Neural cell (in vitro differentiated cells): ENCODE results near the gene CD151. TPM values are rescaled to one million over a fixed set of nuclear protein-coding genes. Genes with fewer than 3 reads are reported as not detected.

Experiments
- H2AFZ ChIP-seq: fragments of 200-600, 300-800 bp; sonication (generic), shearing (Covaris generic); 2 replicates; pipeline ENCODE4 v1.6.0; 2014; ENCODE audit warnings: low read depth, mild to moderate bottlenecking, antibody characterized with exemption, low read length, moderate library complexity
- H3F3A ChIP-seq: fragments of 200-600 bp; shearing (Covaris generic); 2 replicates; pipeline ENCODE4 v1.6.1; 2016; ENCODE audit warnings: mild to moderate bottlenecking, moderate library complexity, mixed read lengths, antibody characterized with exemption, low read length; ENCODE audit not compliant: insufficient read depth, poor library complexity, severe bottlenecking
- H3K27ac ChIP-seq: fragments of 200-600, 300-800 bp; sonication (generic), shearing (Covaris generic); 2 replicates; pipeline ENCODE4 v1.5.1; 2014; ENCODE audit warnings: mild to moderate bottlenecking, low read length, moderate library complexity
- H3K27me3 ChIP-seq: fragments of 300-800, 200-600 bp; sonication (generic), shearing (Covaris generic); 2 replicates; pipeline ENCODE4 v1.6.0; 2014; ENCODE audit warnings: mild to moderate bottlenecking, low read depth, low read length, moderate library complexity; ENCODE audit not compliant: insufficient read depth
- H3K36me3 ChIP-seq: fragments of 300-800, 200-600 bp; sonication (generic), shearing (Covaris generic); 2 replicates; pipeline ENCODE4 v1.5.1; 2014; ENCODE audit warnings: mild to moderate bottlenecking, antibody characterized with exemption, low read length, moderate library complexity; ENCODE audit not compliant: insufficient read depth
- H3K4me2 ChIP-seq: fragments of 300-800, 200-600 bp; sonication (generic), shearing (Covaris generic); 2 replicates; pipeline ENCODE4 v1.6.0; 2014; ENCODE audit warnings: mild to moderate bottlenecking, low read length
- H3K4me3 ChIP-seq: fragments of 300-800, 200-600 bp; sonication (generic), shearing (Covaris generic); 2 replicates; pipeline ENCODE4 v1.5.1; 2014; ENCODE audit warnings: mild to moderate bottlenecking, low read length, moderate library complexity
- H3K79me2 ChIP-seq: fragments of 200-600 bp; shearing (Covaris generic); replicated peaks from 2 replicates; pipeline ENCODE4 v1.6.0; 2014; ENCODE audit warnings: mild to moderate bottlenecking, low read length, moderate library complexity; ENCODE audit not compliant: insufficient read depth
- H3K9ac ChIP-seq: fragments of 300-800, 200-600 bp; sonication (generic), shearing (Covaris generic); 2 replicates; pipeline ENCODE4 v1.6.1; 2016; ENCODE audit warnings: mild to moderate bottlenecking, low read length, mixed read lengths
- H3K9me2 ChIP-seq: fragments of 200-600 bp; shearing (Covaris generic); 2 replicates; pipeline ENCODE4 v1.6.1; 2016; ENCODE audit warnings: mild to moderate bottlenecking, low read length, mixed read lengths; ENCODE audit not compliant: insufficient read depth
- H3K9me3 ChIP-seq: fragments of 200-600, 300-800 bp; sonication (generic), shearing (Covaris generic); 2 replicates; pipeline ENCODE4 v1.6.1; 2016; ENCODE audit warnings: mild to moderate bottlenecking, mixed run types, low read length, moderate library complexity, mixed read lengths
- H4K20me1 ChIP-seq: fragments of 200-600 bp; shearing (Covaris generic); 2 replicates; pipeline ENCODE4 v1.6.1; 2016; ENCODE audit warnings: mild to moderate bottlenecking, mixed run types; ENCODE audit not compliant: insufficient read depth
- EP300 ChIP-seq: fragments of 450-650 bp; conservative IDR thresholded peaks from 2 replicates; pipeline ENCODE4 v1.6.1; 2014; ENCODE audit warnings: antibody characterized with exemption, mild to moderate bottlenecking, moderate library complexity; ENCODE audit not compliant: poor library complexity, severe bottlenecking
- EZH2 ChIP-seq: fragments of 200-600, 300-800 bp; shearing (Covaris generic), sonication (generic); IDR thresholded peaks from 2 replicates; pipeline ENCODE4 v1.6.1; 2014; ENCODE audit warnings: antibody characterized with exemption, low read length, borderline replicate concordance, mild to moderate bottlenecking; ENCODE audit not compliant: insufficient read depth, poor library complexity, severe bottlenecking
- MXI1 ChIP-seq: fragments of 450-650 bp; conservative IDR thresholded peaks from 2 replicates; pipeline ENCODE4 v1.6.1; 2014; ENCODE audit warnings: antibody characterized with exemption, mild to moderate bottlenecking; ENCODE audit not compliant: poor library complexity, severe bottlenecking
- POLR2AphosphoS5 ChIP-seq: IDR thresholded peaks from 2 replicates; pipeline ENCODE4 v1.6.1; 2012
- RAD21 ChIP-seq: fragments of 450-650 bp; conservative IDR thresholded peaks from 2 replicates; pipeline ENCODE4 v1.6.1; 2014; ENCODE audit warnings: antibody characterized with exemption, mild to moderate bottlenecking, moderate library complexity
- SMC3 ChIP-seq: fragments of 450-650 bp; conservative IDR thresholded peaks from 2 replicates; pipeline ENCODE4 v1.6.1; 2014; ENCODE audit warnings: antibody characterized with exemption, mild to moderate bottlenecking, moderate library complexity; ENCODE audit not compliant: poor library complexity
- TAF1 ChIP-seq: IDR thresholded peaks from 2 replicates; pipeline ENCODE4 v1.6.1; 2012; ENCODE audit warnings: low read depth
- polyA plus RNA-seq: library from polyadenylated mRNA; depleted of rRNA; stranded (reverse); fragments of >200 nt; gene quantifications from 2 replicates; pipeline ENCODE4 v1.2.3, GENCODE V29; 2014
- TF ChIP-seq, protein P1 (sequence below): IDR thresholded peaks from 2 replicates; pipeline ENCODE4 v1.6.1; 2012; ENCODE audit warnings: borderline replicate concordance
- TF ChIP-seq, protein P2 (sequence below): fragments of 450-650 bp; IDR thresholded peaks from 2 replicates; pipeline ENCODE4 v1.5.1; 2014; ENCODE audit warnings: antibody characterized with exemption, mild to moderate bottlenecking, moderate library complexity; ENCODE audit not compliant: poor library complexity, severe bottlenecking

Gene CD151
- polyA plus RNA-seq, 1 donor from 2014 or later = 70.8 TPM

DNA sequence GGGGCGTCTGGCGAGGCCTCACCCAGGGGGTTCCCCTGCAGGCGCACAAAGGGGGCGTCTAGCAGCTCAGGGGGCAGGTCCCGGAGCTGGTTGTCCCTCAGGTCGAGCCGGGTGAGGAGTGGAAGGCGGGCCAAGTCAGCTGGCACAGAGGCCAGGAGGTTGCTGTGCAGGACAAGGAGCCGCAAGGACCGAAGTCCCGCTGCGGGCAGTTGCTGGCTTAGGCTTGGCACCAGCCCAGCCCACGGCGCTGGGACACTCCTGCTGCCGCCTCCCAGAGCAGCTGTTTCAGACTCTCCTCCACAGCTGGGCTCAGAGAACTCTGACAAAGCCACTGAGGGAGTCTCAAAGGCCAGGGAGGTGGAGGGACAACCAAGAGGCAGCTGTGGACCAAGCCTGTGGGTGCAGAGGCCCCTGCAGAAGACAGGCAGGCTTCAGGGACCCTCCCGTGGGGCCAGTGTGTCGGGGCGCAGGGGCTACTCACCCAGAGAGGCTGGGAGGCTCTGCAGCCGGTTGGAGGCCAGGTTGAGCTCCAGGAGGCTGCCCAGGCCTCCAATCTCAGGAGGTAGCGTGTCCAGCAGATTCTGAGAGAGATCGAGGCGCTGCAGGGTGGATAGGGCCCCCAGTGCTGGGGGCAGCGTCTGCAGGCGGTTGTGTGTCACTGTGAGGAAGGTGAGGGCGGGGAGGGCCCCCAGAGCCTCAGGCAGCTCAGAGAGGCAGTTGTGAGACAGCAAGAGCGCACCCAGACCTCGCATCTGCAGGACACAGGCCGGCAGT is 29.9 kb upstream of the CD151 start:
- H3K79me2 ChIP-seq = no peaks in the 10 kb centered on the region
- TF ChIP-seq, protein P1, sequence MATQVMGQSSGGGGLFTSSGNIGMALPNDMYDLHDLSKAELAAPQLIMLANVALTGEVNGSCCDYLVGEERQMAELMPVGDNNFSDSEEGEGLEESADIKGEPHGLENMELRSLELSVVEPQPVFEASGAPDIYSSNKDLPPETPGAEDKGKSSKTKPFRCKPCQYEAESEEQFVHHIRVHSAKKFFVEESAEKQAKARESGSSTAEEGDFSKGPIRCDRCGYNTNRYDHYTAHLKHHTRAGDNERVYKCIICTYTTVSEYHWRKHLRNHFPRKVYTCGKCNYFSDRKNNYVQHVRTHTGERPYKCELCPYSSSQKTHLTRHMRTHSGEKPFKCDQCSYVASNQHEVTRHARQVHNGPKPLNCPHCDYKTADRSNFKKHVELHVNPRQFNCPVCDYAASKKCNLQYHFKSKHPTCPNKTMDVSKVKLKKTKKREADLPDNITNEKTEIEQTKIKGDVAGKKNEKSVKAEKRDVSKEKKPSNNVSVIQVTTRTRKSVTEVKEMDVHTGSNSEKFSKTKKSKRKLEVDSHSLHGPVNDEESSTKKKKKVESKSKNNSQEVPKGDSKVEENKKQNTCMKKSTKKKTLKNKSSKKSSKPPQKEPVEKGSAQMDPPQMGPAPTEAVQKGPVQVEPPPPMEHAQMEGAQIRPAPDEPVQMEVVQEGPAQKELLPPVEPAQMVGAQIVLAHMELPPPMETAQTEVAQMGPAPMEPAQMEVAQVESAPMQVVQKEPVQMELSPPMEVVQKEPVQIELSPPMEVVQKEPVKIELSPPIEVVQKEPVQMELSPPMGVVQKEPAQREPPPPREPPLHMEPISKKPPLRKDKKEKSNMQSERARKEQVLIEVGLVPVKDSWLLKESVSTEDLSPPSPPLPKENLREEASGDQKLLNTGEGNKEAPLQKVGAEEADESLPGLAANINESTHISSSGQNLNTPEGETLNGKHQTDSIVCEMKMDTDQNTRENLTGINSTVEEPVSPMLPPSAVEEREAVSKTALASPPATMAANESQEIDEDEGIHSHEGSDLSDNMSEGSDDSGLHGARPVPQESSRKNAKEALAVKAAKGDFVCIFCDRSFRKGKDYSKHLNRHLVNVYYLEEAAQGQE = no peak
- TF ChIP-seq EP300 (no peak), SMC3 (no peak), EZH2 (no peak), POLR2AphosphoS5 (no peak), RAD21 (no peak), TAF1 (no peak), MXI1 (no peak)
- TF ChIP-seq, protein P2, sequence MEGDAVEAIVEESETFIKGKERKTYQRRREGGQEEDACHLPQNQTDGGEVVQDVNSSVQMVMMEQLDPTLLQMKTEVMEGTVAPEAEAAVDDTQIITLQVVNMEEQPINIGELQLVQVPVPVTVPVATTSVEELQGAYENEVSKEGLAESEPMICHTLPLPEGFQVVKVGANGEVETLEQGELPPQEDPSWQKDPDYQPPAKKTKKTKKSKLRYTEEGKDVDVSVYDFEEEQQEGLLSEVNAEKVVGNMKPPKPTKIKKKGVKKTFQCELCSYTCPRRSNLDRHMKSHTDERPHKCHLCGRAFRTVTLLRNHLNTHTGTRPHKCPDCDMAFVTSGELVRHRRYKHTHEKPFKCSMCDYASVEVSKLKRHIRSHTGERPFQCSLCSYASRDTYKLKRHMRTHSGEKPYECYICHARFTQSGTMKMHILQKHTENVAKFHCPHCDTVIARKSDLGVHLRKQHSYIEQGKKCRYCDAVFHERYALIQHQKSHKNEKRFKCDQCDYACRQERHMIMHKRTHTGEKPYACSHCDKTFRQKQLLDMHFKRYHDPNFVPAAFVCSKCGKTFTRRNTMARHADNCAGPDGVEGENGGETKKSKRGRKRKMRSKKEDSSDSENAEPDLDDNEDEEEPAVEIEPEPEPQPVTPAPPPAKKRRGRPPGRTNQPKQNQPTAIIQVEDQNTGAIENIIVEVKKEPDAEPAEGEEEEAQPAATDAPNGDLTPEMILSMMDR = no peak
- no peaks in the 10 kb centered on the region for H3K36me3 ChIP-seq

DNA sequence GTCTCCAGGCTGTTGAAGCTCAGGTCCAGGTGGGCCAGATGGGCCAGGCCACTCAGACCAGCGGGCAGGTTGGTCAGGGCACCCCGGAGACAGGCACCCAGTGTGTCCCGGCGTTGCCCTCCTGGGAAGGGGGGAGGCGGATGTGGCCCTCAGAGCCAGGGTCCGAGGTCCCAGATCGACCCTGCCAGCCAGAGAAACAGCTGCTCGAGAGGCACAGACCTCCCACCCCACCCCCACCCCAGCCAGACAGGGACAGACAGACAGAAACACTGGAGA is 29.3 kb upstream of the CD151 start:
- TF ChIP-seq MXI1 = no peak
- TF ChIP-seq EP300 = no peak
- TF ChIP-seq EZH2 = no peak
- TF ChIP-seq, protein P2 = no peak
- no peak for TF ChIP-seq RAD21
- TF ChIP-seq SMC3 = no peak
- no peak for TF ChIP-seq POLR2AphosphoS5
- TF ChIP-seq, protein P1 = no peak
- no peak for TF ChIP-seq TAF1
- no peak overlapping the region for H2AFZ ChIP-seq
- no peak overlapping the region for H3K9ac ChIP-seq
- peaks cover under 1% of the 10 kb centered on the region for H3K79me2 ChIP-seq
- H4K20me1 ChIP-seq = no peaks in the 10 kb centered on the region
- H3K4me2 ChIP-seq = no peak overlapping the region
- no peaks in the 10 kb centered on the region for H3K36me3 ChIP-seq
- no peaks in the 10 kb centered on the region for H3K9me3 ChIP-seq
- H3K27me3 ChIP-seq = no peaks in the 10 kb centered on the region
- H3K9me2 ChIP-seq = no peaks in the 10 kb centered on the region
- H3F3A ChIP-seq = no peaks in the 10 kb centered on the region
- no peak overlapping the region for H3K4me3 ChIP-seq
- no peak overlapping the region for H3K27ac ChIP-seq

More for the DNA sequence above, 29.9 kb upstream of the CD151 start:
- Histone ChIP-seq H3K4me3 (no peak overlapping the region), H3K4me2 (no peak overlapping the region), H3F3A (no peaks in the 10 kb centered on the region), H3K27ac (no peak overlapping the region), H2AFZ (no peak overlapping the region), H3K9ac (no peak overlapping the region), H4K20me1 (no peaks in the 10 kb centered on the region), H3K27me3 (no peaks in the 10 kb centered on the region), H3K9me2 (no peaks in the 10 kb centered on the region), H3K9me3 (no peaks in the 10 kb centered on the region)
